Thyroid gland (tissue), 4 donors: ENCODE data around the gene NCBP3.

ENCODE experiments used
- CTCF ChIP-seq, 6 experiments: fragments of 200-600 bp in 3 of 6; fragments of 450-650 bp in 3 of 6; sonication (generic) in 3 of 6; IDR thresholded peaks; one replicate each; pipeline ENCODE4 v1.5.1; 2016 to 2019; ENCODE audit warnings: antibody characterized with exemption in 6 of 6, mild to moderate bottlenecking in 2 of 6, inconsistent platforms in 1 of 6, moderate library complexity in 1 of 6
- POLR2A ChIP-seq, 2 donors: fragments of 450-650 bp; IDR thresholded peaks; one replicate each; pipeline ENCODE4 v1.6.1; 2017; ENCODE audit warnings: antibody characterized with exemption in 2 of 2, mild to moderate bottlenecking in 2 of 2, moderate library complexity in 1 of 2

GRCh38 chr17:3777366-3778120 is 68.5 kb downstream of the NCBP3 start:
- no peak for TF ChIP-seq CTCF (IDR thresholded peaks at IDR 0.05)
- no peak for TF ChIP-seq POLR2A (IDR thresholded peaks at IDR 0.05)
